HepG2 (cell line): Measurements from ENCODE around the gene PARN. TPM values are rescaled to one million over a fixed set of nuclear protein-coding genes. Genes with fewer than 3 reads are reported as not detected.

Experiments used
- ATAC-seq: fragments of 200-7000 bp; cut with Tn5 transposase; 3 replicates; pipeline ENCODE4 v1.9.1; 2020; ENCODE audit warnings: mild to moderate bottlenecking, moderate library complexity
- BruUV-seq: library from RNA; stranded (reverse); fragments of 400-500 nt; replicated peaks from 2 replicates; lab custom pipeline; 2021; lab: Mats Ljungman, UMichigan
- CTCF ChIA-PET: fragments of 300-600 bp; formaldehyde crosslinking; extraction: SDS; loops from one replicate; lab custom pipeline; 2021; ENCODE audit warnings: low total read pairs, inconsistent platforms, low intra/inter-chr PET ratio; lab: Yijun Ruan, JAX
- POLR2A ChIA-PET: fragments of 350-600 bp; sonication (Branson Sonifier 250); formaldehyde crosslinking; loops from one replicate; lab custom pipeline; 2020; ENCODE audit warnings: antibody characterized with exemption, inconsistent platforms; lab: Yijun Ruan, JAX
- DNase-seq: peaks from one replicate; pipeline ENCODE4 v3.0.0-alpha.2; 2015; ENCODE audit warnings: low spot score
- FAIRE-seq: peaks from 3 replicates; lab custom pipeline; 2011; peaks lifted over from hg19 to GRCh38; lab: Jason Lieb, UNC
- H2AFZ ChIP-seq: one replicate; pipeline ENCODE4 v1.6.1; 2011; ENCODE audit warnings: low read length, inconsistent platforms
- H3K27ac ChIP-seq: fragments of 300-600 bp; 3 replicates; pipeline ENCODE4 v1.8.0; 2011; ENCODE audit warnings: mixed run types, mild to moderate bottlenecking, mixed read lengths, low read length, inconsistent platforms; ENCODE audit not compliant: insufficient read depth; ENCODE audit errors: extremely low read length
- H3K27me3 ChIP-seq, 2 experiments: fragments of 200-600 bp in 1 of 2; 2 replicates in 1 of 2; 3 replicates in 1 of 2; pipeline versions ENCODE4 v1.6.0 to v1.8.0; 2011; ENCODE audit warnings: low read length in 2 of 2, mild to moderate bottlenecking in 2 of 2, moderate library complexity in 2 of 2, inconsistent platforms in 1 of 2; ENCODE audit not compliant: insufficient read depth in 2 of 2, control insufficient read depth in 1 of 2
- H3K36me3 ChIP-seq, 2 experiments: fragments of 200-600 bp in 1 of 2; replicated peaks in 1 of 2; 2 replicates in 1 of 2; 3 replicates in 1 of 2; pipeline versions ENCODE4 v1.5.1 to v1.8.0; 2011; ENCODE audit warnings: low read length in 2 of 2, inconsistent platforms in 1 of 2; ENCODE audit not compliant: insufficient read depth in 2 of 2, control insufficient read depth in 1 of 2
- H3K4me1 ChIP-seq: 2 replicates; pipeline ENCODE4 v1.5.1; 2012; ENCODE audit warnings: low read length, inconsistent platforms; ENCODE audit not compliant: insufficient read depth
- H3K4me2 ChIP-seq: 2 replicates; pipeline ENCODE4 v1.6.0; 2011; ENCODE audit warnings: low read depth, low read length, inconsistent platforms
- H3K4me3 ChIP-seq, 3 experiments: fragments of 200-600 bp in 1 of 3; sonication (generic), shearing (Covaris generic) in 1 of 3; replicated peaks in 1 of 3; 2 replicates each; pipeline ENCODE4 v1.5.1; 2011 to 2016; ENCODE audit warnings: low read length in 3 of 3, inconsistent platforms in 2 of 3, low read depth in 2 of 3, mild to moderate bottlenecking in 2 of 3, control low read depth in 1 of 3, mixed read lengths in 1 of 3; ENCODE audit not compliant: insufficient read depth in 1 of 3
- H3K79me2 ChIP-seq: one replicate; pipeline ENCODE4 v1.6.1; 2011; ENCODE audit warnings: low read length, inconsistent platforms; ENCODE audit not compliant: insufficient read depth
- H3K9ac ChIP-seq: 2 replicates; pipeline ENCODE4 v1.6.0; 2011; ENCODE audit warnings: mild to moderate bottlenecking, low read depth, low read length, inconsistent platforms; ENCODE audit not compliant: insufficient read depth
- H3K9me3 ChIP-seq: 2 replicates; pipeline ENCODE4 v1.5.1; 2012; ENCODE audit warnings: mild to moderate bottlenecking, low read length
- H4K20me1 ChIP-seq: 2 replicates; pipeline ENCODE4 v1.6.0; 2011; ENCODE audit warnings: inconsistent platforms, mild to moderate bottlenecking, low read length, moderate library complexity; ENCODE audit not compliant: insufficient read depth
- SALL1 ChIP-seq: sonication (generic); formaldehyde crosslinking; IDR thresholded peaks from 2 replicates; pipeline ENCODE4 v1.8.0; 2022; ENCODE audit warnings: mild to moderate bottlenecking, missing genetic modification reagents
- WGBS: methylation state at CpG from one replicate; pipeline ENCODE4 v1.1.6; 2017; ENCODE audit warnings: low lambda C conversion rate; 5-methylcytosine and 5-hydroxymethylcytosine counted together
- in situ Hi-C: cut with HindIII; loops from 2 replicates; pipeline ENCODE4 v1.10.0; 2017; ENCODE audit warnings: low pct_unique_long_range_greater_than_20kb; ENCODE audit not compliant: extremely low pct_ligation_motif_present
- intact Hi-C: fragments of 100-400 bp; cut with micrococcal nuclease; formaldehyde crosslinking; loops from one replicate; pipeline ENCODE4 v1.10.0; 2022; ENCODE audit not compliant: unreplicated experiment
- polyA plus RNA-seq, 8 experiments: library from polyadenylated mRNA; depleted of rRNA in 3 of 8; stranded (reverse) in 7 of 8; unstranded in 1 of 8; fragments of >200 nt; fragmentation: Illumina TruSeq in 4 of 8; extraction: Trizol in 4 of 8; gene quantifications; 2 replicates each; pipeline versions ENCODE4 v1.2.1 to v1.2.3, GENCODE V29; 2011 to 2016; ENCODE audit warnings: low read depth in 4 of 8, missing spikeins in 1 of 8, mixed read lengths in 1 of 8; ENCODE audit not compliant: insufficient read depth in 1 of 8
- total RNA-seq, 5 experiments: library from RNA; depleted of rRNA; stranded (reverse); fragments of >200 nt; fragmentation: Illumina TruSeq; extraction: Trizol; gene quantifications; 2 replicates each; pipeline ENCODE4 v1.2.3, GENCODE V29; 2016; ENCODE audit warnings: low read depth in 1 of 5
- TF ChIP-seq, protein P1 (sequence below): sonication (generic); formaldehyde crosslinking; IDR thresholded peaks from 2 replicates; pipeline ENCODE4 v1.5.0; 2020; ENCODE audit warnings: missing genetic modification reagents, mild to moderate bottlenecking, borderline replicate concordance
- TF ChIP-seq, protein P2 (sequence below): fragments of 450-650 bp; IDR thresholded peaks from 2 replicates; pipeline ENCODE4 v1.6.1; 2016

The PARN gene
- total and polyA plus RNA-seq, 2 of the 13 experiments (the other 11 are each of a cell fraction or from before 2014, with no cell fraction given): 13.3 to 47.6 TPM

DNA sequence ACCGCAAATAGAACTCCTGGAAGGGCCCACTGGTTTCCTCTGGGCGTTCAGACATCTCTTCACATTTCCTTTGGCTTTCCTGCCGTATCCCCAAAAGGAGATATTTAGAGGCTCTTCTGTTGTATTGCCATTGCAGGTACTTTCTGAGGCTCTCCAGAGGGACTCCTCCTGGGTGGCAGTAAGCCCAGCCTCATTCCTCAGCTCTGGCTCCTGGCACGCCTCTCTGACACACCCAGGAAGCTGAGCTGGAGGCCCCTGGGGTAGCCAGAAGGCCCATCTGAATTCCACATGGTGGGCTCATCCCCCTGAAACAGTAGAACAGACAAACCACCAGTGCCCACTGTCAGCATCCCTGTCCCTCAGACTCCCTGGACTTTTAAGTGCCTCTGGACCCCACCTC is 206.7 kb downstream of the PARN start:
- H3K4me2 ChIP-seq: no peak overlapping the region
- intact Hi-C loops: no loop called here

More for the DNA sequence above, 206.7 kb downstream of the PARN start:
- no peaks in the 10 kb centered on the region for H3K79me2 ChIP-seq
- no peak for ATAC-seq
- in situ Hi-C loops: no loop called here
- H3K4me3 ChIP-seq: no peak overlapping the region
- no peak for DNase-seq
- POLR2A ChIA-PET: no interaction called here
- no peaks in the 10 kb centered on the region for H3K9me3 ChIP-seq
- H2AFZ ChIP-seq: no peak overlapping the region
- H3K27ac ChIP-seq: no peak overlapping the region
- no peak for FAIRE-seq
- H3K36me3 ChIP-seq: no peaks in the 10 kb centered on the region
- no peak for TF ChIP-seq SALL1
- TF ChIP-seq, protein P1, sequence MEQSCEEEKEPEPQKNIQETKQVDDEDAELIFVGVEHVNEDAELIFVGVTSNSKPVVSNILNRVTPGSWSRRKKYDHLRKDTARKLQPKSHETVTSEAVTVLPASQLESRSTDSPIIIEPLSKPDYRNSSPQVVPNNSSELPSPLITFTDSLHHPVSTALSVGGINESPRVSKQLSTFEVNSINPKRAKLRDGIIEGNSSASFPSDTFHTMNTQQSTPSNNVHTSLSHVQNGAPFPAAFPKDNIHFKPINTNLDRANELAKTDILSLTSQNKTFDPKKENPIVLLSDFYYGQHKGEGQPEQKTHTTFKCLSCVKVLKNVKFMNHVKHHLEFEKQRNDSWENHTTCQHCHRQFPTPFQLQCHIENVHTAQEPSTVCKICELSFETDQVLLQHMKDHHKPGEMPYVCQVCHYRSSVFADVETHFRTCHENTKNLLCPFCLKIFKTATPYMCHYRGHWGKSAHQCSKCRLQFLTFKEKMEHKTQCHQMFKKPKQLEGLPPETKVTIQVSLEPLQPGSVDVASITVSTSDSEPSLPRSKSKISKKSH: no peak
- TF ChIP-seq, protein P2, sequence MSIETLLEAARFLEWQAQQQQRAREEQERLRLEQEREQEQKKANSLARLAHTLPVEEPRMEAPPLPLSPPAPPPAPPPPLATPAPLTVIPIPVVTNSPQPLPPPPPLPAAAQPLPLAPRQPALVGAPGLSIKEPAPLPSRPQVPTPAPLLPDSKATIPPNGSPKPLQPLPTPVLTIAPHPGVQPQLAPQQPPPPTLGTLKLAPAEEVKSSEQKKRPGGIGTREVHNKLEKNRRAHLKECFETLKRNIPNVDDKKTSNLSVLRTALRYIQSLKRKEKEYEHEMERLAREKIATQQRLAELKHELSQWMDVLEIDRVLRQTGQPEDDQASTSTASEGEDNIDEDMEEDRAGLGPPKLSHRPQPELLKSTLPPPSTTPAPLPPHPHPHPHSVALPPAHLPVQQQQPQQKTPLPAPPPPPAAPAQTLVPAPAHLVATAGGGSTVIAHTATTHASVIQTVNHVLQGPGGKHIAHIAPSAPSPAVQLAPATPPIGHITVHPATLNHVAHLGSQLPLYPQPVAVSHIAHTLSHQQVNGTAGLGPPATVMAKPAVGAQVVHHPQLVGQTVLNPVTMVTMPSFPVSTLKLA: no peak
- no peak overlapping the region for H3K9ac ChIP-seq
- CTCF ChIA-PET: no interaction called here
- peaks cover 37% of the 10 kb centered on the region for H3K4me1 ChIP-seq
- WGBS: 96% methylated on average over 4 of the region's 4 CpGs
- H4K20me1 ChIP-seq: no peaks in the 10 kb centered on the region
- BruUV-seq: no TSS peak
- no peaks in the 10 kb centered on the region for H3K27me3 ChIP-seq
